RWPE2 (cell line): ENCODE measurements around the gene ARSA.

Experiments
- ATAC-seq: fragments of 200-7000 bp; cut with Tn5 transposase; 3 replicates; pipeline ENCODE4 v1.9.1; 2021; ENCODE audit warnings: low read depth
- DNase-seq: peaks from one replicate; pipeline ENCODE4 v3.0.0-alpha.2; 2020; ENCODE audit warnings: low spot score
- H3K27ac ChIP-seq: fragments of 450-650 bp; 2 replicates; pipeline ENCODE4 v1.5.1; 2017; ENCODE audit warnings: mild to moderate bottlenecking; ENCODE audit not compliant: poor library complexity, severe bottlenecking
- H3K27me3 ChIP-seq: fragments of 250-450 bp; sonication (Bioruptor Pico); 2 replicates; pipeline ENCODE4 v1.5.1; 2021; ENCODE audit warnings: mild to moderate bottlenecking, moderate library complexity; ENCODE audit not compliant: insufficient read depth, poor library complexity, severe bottlenecking
- H3K36me3 ChIP-seq: fragments of 250-450 bp; sonication (Bioruptor Pico); 2 replicates; pipeline ENCODE4 v1.5.1; 2020; ENCODE audit warnings: low read depth, mild to moderate bottlenecking, moderate library complexity
- H3K4me1 ChIP-seq: fragments of 250-450 bp; sonication (Bioruptor Pico); 2 replicates; pipeline ENCODE4 v1.5.1; 2021; ENCODE audit warnings: mild to moderate bottlenecking, moderate library complexity; ENCODE audit not compliant: insufficient read depth, poor library complexity, severe bottlenecking
- H3K4me3 ChIP-seq: fragments of 250-450 bp; sonication (Bioruptor Pico); 2 replicates; pipeline ENCODE4 v1.5.1; 2021; ENCODE audit warnings: mild to moderate bottlenecking, moderate library complexity; ENCODE audit not compliant: severe bottlenecking
- H3K9me3 ChIP-seq: fragments of 250-450 bp; sonication (Bioruptor Pico); 2 replicates; pipeline ENCODE4 v1.5.1; 2021; ENCODE audit warnings: mild to moderate bottlenecking, moderate library complexity; ENCODE audit not compliant: severe bottlenecking
- CTCF ChIP-seq: fragments of 450-650 bp; IDR thresholded peaks from one replicate; pipeline ENCODE4 v1.5.1; 2017; ENCODE audit warnings: mild to moderate bottlenecking, moderate library complexity; ENCODE audit not compliant: poor library complexity, severe bottlenecking

Gene ARSA

GRCh38 chr22:50575426-50575941, 52.5 kb downstream of the ARSA start:
- Histone ChIP-seq H3K27ac (no peak overlapping the region), H3K27me3 (no peaks in the 10 kb centered on the region), H3K4me3 (no peak overlapping the region), H3K36me3 (peaks cover 27% of the 10 kb centered on the region), H3K9me3 (no peaks in the 10 kb centered on the region), H3K4me1 (no peaks in the 10 kb centered on the region)
- no peak for TF ChIP-seq CTCF
- ATAC-seq (no peak), DNase-seq (no peak)
